GM19438 (cell line): ENCODE results near the gene SNX24.

Experiments used
- ATAC-seq: cut with Tn5 transposase; IDR thresholded peaks from one replicate; pipeline ENCODE4 v1.9.1; 2021; ENCODE audit warnings: low read depth; ENCODE audit not compliant: unreplicated experiment

Gene SNX24

DNA sequence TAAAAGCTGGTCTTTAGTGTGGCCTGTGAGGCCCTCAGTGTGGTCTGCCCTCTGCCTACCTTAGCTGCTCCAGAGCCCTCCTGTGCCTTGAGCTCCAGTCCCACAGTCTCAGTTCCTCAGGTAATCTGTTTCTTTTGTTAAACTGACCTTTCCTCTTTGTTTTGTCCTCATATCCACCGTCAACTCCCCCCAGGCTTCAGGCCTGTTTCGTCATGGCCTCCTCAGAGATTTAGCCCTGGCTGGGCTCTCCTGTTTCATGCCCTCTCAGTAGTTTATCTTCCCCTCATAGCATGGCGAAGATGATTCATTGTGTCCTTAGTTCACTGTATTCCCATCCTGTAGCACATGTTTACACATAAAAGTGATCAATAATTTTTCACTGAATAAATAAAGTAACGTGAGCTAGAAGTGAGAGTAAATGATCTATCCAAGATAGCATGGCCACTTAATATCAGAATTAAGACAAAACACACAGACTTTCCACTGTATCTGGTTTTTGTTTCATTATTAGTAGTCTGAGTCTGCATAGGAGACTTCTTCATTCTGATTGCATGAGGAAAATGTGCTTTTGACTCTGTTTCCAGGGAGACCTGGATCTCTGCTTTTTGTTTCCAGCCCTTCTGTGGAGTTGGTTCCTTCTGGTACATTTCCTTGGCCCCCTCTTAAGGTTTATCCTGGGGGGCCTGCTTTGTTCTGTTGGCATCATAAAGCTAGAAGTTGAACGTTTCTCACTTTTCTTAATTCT, 70.5 kb downstream of the SNX24 start:
- peak; percentile 84 for ATAC-seq

DNA sequence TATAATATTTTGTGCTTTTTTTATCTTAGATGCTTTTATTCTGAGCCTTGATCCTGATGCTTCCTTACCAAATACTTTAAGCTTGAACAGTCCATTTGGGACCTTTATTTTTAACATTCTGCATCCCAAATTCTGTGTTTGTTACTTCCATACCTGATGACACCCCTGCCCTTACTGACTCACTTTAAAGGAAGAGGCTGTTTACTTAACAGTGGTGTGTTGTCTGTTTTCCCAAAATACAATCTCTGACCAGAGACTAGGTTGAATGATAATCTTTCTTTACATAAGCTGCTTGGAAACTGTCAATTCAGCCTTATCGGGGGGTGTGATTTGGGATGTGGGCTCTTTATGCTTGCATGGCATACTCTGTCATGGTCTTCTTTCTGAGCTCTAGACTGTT, 71.1 kb downstream of the SNX24 start:
- ATAC-seq: no peak

DNA sequence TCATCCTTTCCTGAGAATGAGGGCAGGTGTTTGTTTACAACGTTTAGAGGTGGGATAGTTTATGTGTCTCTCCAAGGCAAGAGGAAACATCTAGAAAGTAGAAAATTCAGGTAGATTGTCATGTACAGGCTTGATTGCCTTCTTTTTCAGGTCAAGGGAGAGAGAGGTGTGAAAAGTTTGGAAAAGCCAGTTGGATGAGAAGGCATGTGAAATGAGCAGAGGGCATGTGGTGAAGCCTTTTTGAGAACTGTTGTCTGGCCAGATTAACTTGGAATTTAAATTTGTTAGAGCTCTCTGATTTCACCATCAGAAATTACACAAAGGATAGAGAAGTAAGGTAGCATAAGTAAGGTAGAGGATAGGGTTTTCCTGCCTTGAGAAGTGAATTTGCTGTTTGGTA, 74.6 kb downstream of the SNX24 start:
- ATAC-seq: no peak

DNA sequence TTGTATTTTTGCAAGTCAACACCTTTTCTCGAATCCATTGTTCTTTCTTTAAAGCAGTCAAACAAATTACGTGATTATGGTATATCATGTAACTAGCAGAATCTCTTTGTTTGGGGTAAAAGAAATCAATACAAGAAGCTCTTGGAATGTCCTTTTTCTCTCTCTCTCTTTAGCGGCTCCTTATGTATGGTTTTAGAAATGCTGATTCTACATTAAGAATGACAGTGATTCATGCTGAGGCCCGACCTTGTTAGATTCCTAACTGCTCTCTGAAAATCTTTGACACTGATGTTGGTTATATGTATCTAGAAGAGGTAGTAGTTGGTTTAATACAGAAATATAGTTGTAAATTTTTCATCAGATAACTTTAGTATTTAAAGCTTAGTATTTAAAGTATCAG, 76.4 kb downstream of the SNX24 start:
- ATAC-seq: no peak

DNA sequence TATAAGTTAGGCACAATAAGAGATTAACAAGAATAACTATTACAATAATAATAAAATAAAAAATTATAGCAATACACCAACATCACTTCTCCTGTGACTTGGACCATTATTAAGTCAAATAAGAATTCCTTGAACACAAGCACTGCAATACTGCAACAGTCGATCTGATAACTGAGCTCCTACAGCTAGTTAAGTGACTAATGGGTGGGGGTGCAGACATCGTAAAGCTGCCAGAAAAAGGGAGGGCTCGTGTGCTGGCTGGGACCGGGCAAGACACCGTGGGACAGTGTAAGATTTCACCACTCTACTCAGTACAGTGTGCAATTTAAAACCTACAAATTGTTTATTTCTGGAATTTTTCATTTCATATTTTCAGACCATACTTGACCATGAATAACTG, 78.8 kb downstream of the SNX24 start:
- ATAC-seq: no peak

DNA sequence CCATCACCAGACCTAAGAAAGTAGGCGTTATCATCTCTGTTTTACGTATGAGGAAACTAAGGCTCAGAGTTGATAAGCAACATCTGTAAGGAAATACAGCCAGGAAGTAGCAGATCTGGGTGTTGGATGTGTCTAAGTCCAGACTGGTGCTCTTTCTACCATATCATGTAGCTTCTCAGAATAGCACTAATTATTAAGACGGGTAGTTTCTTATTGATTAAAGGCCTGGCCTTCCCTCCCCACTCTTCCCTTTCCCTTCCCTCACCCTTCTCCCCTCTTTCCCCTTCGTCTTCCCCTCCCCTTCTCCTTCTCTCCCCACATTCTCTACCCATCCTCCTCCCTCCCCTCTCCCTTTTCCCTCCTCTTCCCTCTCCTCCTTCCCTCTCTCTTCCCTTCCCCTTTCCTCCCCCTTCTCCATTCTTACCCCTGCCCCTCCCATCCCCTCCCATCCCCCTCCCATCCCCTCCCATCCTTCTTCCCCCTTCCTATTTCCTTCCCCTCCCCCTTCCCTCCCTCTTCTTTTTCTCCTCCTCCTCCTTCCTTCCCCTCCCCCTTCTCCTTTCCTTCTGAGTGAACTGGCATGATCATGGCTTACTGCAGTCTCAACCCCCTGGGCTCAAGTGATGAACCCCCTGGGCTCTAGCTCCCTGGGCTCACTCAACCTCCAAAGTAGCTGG, 79.4 kb downstream of the SNX24 start:
- ATAC-seq: no peak

DNA sequence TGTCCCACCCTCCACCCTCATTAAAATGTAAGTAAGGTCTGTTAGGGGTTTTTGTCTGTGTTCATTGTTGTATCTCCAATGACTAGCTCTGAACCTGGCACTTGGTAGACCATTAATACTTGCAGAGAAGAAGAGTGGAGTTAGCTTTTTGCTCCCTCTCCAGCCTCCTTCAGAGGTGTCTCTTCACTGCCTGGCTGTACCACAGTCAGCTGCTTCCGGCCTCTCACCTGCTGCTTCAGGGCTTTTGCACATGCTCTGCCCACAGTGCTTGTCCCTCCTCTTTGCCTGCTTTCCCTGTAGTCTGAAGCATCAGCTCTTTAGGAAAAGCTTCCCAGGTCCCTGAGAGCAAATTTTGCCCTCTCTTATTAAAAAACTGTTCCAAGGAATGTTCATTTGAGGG, 83.6 kb downstream of the SNX24 start:
- no peak for ATAC-seq

DNA sequence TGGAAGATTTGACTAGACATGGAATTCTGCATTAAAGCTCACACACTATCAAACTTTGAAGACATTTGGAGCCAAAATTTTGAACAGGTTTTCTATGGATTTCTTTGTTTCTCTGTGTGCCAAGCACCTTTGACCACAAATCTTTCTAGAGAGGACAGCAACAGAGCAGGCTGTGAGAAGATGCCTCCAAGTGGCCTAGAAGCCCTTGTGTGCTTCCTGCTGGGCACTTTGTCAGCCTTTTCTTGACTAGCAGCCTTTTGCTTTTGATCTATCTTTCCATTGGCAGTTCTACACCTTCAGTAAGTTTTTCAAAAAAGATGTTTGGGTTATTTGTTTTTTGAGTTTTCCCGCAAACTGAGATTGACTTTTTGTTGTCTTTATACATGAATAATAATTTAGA, 84.6 kb downstream of the SNX24 start:
- ATAC-seq: no peak

DNA sequence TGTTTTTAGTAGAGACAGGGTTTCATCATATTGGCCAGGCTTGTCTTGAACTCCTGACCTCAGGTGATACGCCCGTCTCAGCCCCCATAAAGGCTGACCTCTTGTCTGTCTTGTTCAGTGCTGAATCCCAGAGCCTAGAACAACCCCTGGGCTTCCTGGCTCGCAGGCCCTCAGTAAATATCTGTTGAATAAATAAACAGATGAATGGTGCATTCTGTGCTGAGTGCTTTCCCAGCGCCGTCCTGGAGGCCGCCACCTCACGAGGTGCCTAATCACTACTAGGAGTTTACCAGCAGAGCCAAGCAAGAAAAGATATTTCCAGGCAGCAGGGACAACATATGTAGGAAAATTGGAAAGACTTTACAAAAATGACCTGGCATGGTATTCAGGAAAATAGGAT, 88.5 kb downstream of the SNX24 start:
- no peak for ATAC-seq

DNA sequence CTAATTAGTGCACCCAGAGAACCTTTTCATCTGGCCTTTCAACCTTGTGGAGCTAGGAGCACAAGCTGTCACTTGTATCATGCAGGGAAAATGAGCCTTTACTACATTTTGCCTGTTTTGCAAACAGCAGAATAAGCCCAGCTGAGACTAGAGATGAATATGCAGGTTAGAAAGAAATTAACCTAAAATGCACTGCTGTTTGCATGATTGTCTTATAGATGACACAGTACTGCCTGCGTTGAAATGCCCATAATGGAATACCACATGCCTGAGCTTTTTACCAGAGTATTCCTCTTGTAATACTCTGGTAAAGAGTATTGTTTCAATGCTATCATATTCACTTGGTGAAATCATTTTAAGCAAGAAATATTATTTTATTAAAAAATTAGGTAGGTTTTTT, 90.7 kb downstream of the SNX24 start:
- ATAC-seq: no peak

DNA sequence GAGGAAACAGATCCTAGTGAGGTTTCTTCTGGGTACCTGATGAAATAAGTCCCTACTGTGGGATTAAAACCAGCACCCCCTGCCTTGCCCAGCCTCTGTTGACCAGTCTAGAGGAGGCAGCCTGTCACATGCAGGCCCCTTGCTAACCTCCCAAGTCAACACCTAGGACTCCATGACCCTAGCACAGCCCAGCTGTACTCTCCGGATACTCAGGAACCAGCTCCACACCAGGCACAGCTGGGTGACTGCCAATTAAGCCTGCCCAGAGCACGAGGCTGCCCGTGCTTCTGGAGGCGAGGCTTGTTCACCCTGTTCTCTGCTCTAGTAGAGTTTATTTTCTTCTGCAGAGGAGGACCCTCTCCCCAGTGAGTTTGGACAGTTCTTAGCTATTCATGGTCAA, 92.5 kb downstream of the SNX24 start:
- ATAC-seq: peak; percentile 36

DNA sequence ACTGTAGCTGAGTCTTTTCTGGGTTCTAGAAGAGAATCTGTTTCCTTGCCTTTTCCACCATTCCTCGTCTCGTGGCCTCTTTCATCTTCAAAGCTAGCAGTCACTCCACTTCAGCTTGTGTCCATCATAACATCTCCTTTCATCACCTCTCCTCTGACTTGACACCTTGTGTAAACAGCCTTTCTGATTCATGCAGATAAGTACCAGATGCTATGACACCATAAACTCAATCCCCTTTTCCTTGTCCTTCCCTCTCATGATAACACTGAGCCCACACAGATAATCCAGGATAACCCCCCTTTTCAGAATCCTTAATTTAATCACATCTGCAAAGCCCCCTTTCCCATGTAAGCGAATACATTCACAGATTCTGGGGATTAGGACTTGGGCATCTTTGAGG, 95.5 kb downstream of the SNX24 start:
- no peak for ATAC-seq

DNA sequence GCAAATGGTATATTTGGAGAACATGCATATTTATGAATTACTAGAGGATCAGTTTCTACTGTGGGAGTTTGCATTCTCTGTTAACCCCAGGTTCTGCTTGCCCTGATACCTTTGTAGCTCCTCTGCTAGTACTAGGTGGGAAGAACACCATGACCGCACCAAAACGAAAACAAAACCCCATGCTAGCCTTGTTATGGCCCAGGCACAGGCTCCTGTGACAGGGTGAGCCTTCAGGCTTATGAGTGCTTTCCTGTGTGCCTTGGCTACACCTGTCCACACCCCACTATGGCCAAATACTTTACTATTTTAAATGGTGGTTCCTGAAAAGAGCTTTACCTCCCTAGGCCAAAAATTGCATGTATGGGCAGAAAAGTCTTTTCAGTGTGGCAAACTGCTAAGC, 96.3 kb downstream of the SNX24 start:
- ATAC-seq: no peak

DNA sequence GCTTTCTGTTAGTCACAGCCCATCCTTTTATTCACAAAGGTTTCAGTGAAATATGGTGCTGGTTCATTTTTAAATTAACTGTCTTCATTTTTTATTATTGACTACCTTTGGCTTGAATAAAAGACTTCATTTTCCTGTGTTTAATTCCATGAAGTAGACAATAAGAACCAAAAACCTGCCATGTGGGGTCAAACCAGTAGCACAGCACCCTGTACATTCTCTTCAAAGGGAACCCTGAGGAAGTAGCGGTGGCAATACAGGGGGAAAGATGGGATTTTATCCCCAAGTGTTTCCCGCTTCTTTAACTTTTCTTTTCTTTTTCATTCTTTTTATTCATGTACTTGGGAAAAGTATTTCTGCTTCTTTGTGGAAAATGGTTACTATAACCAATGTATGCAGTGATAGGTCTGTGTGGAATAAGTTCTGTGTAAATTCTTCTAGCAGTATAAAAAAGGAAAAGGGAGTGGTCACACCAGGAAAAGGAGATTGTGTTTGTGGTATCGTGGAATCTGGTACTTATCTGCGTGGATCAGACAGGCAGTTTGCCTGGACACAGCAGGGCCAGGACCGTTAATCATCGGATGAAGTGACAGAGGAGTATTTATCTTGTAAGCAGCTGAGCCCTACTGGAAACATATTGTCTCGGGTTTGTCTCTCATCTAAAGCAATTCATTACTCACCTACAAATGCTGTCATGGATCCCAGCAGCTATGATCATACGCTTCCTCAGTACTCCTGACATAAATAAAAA, 96.9 kb downstream of the SNX24 start:
- no peak for ATAC-seq

DNA sequence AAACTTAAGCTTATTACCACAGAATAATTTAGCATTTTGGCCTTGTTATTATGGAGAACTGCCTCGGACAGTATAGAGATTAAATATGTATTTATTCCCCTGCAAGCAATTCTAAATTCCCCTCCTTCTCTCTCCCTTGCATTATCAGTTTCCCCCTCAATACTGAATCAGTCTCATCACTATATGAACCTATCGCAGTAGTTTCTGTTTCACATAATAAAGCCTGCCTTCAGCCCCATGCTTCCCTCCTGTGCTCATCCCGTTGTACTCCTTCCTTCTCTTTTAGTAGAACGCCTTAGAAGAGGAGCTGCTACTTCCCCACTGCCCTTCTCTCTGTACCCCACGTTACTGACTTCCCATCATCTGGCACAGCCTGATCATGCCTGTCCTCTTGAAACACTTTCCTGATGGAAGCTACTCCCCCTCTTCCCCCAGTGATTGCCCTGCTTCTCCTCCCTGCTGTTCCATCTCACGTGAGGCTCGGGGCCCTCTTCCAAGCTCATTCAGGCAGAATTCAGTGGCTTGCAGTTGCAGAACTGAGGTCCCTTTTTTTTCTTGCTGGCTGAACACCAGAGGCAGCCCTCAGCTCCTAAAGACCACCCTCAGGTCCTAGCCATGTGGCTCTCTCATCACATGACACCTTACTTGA, 97.8 kb downstream of the SNX24 start:
- ATAC-seq: peak; percentile 67

DNA sequence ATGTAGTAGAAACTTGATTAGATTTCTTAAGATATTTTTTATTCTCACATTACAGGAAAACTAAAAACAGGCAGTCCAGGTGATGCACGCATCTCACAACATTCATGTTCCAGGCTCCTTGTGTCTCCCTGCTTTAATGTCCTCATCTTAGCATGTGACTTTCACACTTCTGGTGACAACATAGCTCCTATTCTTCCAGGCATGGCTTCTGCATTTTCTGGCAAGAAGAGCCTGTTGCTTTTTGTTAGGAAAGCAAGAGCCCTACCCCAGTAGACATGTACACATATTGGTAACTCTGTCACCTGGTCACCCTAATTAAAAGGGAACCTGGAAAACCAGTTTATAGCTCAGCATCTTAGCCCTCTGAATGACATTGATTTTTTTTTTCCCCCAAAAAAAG, 98.6 kb downstream of the SNX24 start:
- ATAC-seq: no peak

DNA sequence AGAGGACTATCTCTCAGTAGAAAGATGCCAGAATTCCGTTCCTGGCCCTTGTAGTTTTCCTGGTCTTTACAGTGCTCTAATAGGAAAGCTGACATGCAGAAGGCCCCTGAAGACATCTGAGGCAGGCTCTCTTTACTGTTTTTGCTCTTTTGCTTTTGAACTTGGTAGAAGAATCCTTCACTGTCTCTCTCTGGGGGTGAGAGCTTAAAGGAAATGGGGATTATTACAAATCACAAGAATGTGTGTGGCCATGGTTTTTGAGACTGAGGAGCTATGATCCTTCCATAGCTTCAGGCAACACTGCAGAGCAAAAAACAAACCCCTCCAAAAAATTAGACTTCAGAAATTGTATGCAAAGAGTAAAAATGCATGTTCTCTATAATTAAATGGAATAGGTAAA, 102.0 kb downstream of the SNX24 start:
- ATAC-seq: no peak

DNA sequence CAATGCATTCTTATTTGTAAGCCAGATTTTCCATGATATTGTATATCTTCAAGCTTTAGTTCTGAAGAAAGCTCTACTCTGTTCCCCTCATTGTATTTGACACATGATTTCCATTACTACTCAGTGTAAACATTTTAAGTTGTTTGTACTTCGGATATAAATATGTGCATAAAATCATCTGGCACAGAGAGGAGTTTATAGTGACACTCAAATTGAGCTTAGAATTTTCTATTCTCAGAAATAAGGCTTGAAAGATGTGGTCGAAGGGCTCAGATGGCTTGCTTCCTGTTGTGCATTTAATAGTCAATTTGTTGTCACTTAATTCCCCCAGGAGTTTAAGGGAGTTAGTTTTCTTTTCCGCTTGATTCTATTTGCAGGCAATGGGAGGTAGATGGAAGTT, 102.4 kb downstream of the SNX24 start:
- ATAC-seq: no peak

DNA sequence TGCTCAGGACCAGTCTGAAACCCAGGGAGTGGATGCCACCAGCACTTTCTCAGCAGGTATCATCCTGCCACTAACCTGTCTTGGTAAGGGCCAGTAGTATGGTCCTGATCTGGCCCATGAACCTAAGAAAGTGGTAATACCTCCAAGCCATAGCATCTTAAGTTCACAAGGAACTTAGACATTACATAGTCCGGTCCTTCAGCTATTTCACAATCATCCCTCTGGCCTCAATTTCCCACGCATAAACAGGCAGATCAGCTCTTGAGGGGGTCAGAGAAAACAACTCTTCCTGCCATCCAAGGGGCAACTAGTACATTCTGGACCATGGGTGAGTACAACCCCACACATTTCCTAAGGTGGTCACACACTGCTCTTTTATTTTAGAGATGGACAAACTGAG, 102.9 kb downstream of the SNX24 start:
- no peak for ATAC-seq

DNA sequence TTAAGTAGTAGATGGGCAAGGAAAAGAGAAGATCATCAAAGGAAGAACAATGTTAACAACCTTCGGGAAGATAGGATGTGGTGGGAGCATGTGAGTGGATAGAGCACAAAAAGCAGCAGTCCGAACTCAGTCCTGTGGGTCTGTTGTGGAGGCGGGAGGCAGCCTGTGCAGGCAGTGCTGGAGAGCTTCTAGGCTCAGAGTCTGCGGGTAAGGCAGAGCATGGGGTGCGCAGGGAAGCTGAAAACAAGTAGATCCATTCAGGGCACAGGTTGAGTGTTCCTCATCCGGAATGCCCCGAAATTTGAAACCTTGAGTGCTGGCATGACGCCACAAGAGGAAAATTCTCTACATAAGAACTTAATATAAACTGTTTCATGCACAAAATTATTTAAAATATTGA, 106.2 kb downstream of the SNX24 start:
- ATAC-seq: no peak

DNA sequence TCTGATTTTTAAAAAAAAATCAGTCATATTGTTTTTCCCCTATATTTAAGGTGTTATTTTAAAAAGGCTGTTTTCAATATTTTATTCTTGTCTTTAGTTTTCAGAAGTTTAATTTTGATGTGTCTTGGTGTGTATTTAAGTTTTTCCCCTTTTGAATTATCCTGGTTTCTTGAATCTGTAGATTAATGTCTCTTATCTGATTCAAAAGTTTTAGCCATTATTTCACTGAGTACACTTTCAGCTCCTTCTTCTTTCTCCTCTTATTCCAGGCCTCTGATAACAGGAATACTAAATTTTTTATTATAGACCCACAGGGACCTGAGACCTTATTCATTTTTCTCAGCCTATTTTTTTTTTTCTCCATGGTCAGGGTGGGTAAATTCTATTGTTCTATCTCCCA, 109.3 kb downstream of the SNX24 start:
- ATAC-seq: no peak
